ENCODE results near the gene ESR1.
"Not testable (repeated sequence)": the region's sequence is repeated elsewhere in the genome, so short reads cannot be mapped to it uniquely, and the experiment has no call there.

Gene ESR1

DNA sequence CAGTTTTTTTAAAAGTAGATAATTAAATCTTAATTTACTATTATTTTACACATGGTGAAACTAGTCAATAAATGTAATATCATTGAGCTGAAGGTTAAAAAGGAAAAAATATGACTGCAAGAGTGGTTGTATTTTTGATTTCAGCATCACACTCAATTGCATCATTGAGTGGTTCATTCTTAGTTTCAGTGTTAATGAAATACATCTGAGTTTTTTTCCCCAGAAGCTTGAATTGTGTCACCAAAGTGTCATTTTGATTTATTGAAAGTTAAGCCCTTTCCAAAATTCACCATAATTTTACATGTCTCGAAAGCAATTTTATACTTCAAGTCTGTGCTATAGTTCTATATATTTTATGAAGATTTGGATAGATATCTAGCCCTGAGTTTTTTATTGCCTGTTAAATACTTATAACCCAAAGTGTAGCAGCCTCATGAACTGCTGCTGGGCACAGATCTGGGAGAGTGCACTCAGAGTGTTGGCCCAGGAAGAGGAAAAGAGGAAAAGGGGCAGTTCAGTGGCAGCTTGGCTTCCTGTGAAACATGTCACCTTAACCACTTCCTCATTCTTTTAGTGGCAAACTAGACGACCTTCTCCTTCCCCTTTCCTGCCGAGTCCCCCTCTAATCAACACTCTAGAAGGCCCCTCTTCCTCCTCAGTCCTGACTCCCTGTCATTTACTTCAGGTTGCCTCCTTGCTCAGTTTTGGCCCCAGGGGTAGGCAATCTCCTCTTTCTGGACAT is 140.7 kb downstream of the ESR1 start:
- in situ Hi-C loops (cut with HindIII; ENCODE audit: low pct_ligation_motif_present, low pct_unique_long_range_greater_than_20kb, low sequenced_read_pairs) = no loop called here
- DNase-seq = no peak

DNA sequence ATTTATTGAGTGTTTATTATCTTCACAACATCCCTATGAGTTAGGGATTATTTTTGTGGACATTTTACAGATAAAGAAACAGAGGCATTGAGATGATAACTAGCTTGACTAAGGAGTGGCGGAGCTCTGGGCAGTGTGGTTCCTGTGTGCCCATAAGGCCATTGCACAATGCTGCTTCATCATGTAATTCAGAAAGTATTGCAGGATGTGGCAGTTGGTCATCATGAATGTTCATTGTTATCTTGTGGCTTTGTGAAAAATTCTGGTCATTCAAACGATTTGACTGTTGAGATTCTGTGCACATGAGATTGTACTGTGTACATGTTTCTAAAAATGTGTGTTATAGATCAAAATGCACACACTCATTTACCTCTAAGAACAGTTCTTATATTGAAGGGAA is 150.8 kb downstream of the ESR1 start:
- in situ Hi-C loops (cut with HindIII; ENCODE audit: low pct_ligation_motif_present, low pct_unique_long_range_greater_than_20kb, low sequenced_read_pairs) = no loop called here
- DNase-seq = no peak

DNA sequence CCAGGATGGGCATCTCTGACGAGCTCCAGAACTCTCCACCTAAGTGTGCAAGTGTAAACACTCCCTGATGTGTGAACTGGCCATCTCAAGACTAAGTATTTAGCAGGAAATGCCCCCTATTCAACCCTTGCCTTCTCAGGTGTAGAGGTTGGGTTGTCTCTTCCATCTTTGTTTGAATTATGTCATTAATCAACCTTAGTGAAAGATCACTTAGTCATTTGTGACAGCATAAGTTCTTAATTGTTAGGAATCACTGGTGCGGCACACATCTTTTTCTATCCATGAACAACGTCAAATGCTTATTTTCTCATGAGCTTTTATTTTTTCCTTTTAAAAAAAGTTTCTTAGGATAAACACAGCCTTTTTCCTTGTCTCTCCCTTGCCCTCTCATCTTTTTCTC is 151.6 kb downstream of the ESR1 start:
- in situ Hi-C loops (cut with HindIII; ENCODE audit: low pct_ligation_motif_present, low pct_unique_long_range_greater_than_20kb, low sequenced_read_pairs) = no loop called here
- no peak for DNase-seq

DNA sequence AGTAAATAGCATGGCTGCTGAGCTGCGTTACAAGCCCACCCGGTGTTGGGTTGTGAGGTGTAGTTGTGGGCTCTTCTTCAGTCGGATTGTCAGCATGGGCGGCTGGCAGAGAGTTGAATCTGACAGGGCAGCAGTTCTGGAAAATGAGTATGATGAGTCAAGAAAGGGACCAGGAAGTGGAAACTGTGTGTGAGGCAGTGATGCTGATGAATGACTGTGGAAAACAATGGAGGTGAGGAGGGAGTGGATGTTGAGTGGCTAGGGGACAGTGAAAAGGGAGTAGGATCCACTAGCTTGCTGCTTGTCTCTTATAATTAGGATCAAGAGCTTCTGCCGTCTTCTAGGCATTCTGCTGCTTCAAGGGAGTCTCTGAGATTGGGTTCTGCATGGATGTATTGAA is 154.3 kb downstream of the ESR1 start:
- in situ Hi-C loops (cut with HindIII; ENCODE audit: low pct_ligation_motif_present, low pct_unique_long_range_greater_than_20kb, low sequenced_read_pairs) = no loop called here

DNA sequence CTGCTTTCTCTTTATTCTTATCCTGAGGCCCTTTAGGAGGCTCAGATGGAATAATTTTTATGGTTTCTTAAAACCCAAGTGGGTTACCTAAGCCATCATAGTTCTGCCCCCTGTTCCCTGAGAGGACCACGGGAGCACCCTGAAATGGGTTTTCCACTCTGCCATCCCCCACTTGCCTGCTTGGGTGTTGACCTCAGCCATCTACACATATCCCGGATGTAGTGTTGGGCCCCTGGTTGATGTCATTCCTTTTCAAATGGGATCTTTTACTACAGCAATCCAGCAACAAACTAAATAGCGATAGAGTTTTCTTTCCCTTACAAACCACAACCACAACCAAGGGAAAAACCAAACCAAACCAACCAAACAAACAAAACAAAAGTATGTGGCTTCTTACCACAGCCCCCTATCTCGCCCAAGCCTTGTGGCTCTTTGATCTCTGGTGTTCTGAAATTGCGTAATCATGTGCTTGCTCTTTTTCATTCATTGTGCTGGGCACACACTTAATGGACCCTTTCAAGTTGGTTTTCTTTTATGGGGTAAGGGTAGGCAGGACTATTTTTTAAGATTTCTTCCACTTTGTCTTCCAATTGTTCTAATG is 154.9 kb downstream of the ESR1 start:
- in situ Hi-C loops (cut with HindIII; ENCODE audit: low pct_ligation_motif_present, low pct_unique_long_range_greater_than_20kb, low sequenced_read_pairs) = no loop called here
- no peak for DNase-seq

More for the DNA sequence above, 154.3 kb downstream of the ESR1 start:
- DNase-seq = no peak

DNA sequence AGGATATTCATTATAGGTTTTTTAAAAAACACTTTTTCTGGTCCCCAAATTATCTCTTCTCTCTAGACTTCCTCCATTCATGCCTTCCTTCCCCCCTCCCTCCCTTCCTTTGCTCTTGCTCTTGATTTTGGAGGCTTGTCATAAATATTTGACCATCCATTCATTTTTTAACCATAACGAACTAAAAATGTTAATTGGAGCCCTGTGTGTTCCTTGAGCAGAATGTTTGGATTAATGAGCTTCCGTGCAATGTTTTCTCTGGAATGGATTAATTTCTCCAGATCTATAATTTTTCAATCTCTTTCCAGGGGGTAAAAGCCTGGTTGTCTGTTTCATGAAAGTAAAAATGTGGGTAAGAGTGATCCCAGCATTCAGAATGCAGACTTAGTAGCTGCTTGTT is 155.5 kb downstream of the ESR1 start:
- in situ Hi-C loops (cut with HindIII; ENCODE audit: low pct_ligation_motif_present, low pct_unique_long_range_greater_than_20kb, low sequenced_read_pairs) = no loop called here
- no peak for DNase-seq

DNA sequence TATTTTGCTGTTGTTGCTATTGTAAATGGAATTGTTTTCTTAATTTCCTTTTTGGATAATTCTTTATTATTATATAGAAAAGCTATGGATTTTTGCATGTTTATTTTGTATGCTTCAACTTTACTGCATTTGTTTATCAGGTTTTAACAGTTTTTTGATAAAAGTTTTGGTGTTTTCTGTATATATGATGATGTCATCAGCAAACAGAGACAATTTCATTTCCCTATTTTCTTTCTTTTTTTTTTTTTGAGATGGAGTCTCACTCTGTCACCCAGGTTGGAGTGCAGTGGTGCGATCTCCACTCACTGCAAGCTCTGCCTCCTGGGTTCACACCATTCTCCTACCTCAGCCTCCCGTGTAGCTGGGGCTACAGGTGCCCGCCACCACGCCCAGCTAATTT is 156.9 kb downstream of the ESR1 start:
- DNase-seq; in situ Hi-C loops (cut with HindIII; ENCODE audit: low pct_ligation_motif_present, low pct_unique_long_range_greater_than_20kb, low sequenced_read_pairs): not testable (repeated sequence)

DNA sequence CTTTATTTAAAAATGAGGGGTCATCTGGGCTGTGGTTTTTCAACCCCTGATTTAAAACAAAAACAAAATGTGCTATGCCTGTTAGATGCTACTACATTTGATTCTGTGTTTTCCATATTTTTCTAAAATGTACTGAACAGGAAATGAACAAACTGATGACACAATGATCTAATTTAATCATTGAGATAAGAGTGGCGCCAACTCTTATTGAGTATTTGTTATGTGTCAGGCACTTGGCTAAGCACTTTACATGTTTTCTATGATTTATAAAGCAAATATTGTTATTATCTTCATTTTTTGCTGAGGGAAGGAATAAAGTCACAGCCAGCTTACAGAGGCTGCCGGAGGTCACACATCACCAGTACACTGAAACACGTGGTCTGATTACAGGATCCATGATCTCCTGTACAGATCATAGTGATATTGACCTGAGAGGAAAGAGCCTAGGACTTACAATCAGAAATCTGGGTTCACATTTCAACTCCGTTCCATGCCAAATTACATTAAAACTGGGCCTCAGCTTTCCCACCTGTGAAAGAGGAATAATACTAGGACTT is 166.7 kb downstream of the ESR1 start:
- in situ Hi-C loops (cut with HindIII; ENCODE audit: low pct_ligation_motif_present, low pct_unique_long_range_greater_than_20kb, low sequenced_read_pairs) = no loop called here
- DNase-seq = no peak

DNA sequence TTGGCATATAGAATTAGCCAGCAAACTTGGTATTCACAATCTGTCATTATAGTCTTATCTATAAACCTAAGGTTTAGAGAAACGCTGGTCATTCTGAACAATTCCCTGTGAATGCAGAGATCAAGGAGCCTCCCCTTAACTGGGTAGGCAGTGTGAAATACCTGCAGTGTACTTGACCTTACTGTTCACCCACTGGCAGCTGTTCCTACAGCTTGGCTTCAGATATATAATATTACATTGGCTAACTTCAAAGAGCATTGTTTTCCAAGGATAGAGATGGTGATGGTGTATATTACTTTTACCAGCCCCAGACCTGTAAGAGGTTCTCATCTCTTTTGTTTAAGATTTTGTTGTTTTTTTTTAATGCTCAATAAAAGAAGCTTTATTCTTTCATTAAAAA is 168.3 kb downstream of the ESR1 start:
- DNase-seq = no peak
- in situ Hi-C loops (cut with HindIII; ENCODE audit: low pct_ligation_motif_present, low pct_unique_long_range_greater_than_20kb, low sequenced_read_pairs) = no loop called here

DNA sequence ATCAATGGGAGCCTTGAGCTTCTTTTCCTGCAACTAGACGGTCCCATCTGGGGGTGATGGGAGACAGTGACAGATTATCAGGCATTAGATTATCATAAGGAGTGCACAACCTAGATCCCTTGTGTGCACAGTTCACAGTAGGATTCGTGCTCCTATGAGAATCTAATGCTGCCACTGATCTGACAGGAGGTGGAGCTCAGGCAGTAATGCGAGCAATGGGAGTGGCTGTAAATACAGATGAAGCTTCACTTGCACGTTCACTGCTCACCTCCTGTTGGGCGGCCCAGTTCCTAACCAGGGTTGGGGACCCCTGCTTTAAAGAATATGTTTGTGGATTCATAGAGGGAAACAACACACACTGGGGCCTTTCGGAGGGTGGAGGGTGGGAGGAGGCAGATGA is 180.7 kb downstream of the ESR1 start:
- in situ Hi-C loops (cut with HindIII; ENCODE audit: low pct_ligation_motif_present, low pct_unique_long_range_greater_than_20kb, low sequenced_read_pairs); DNase-seq: not testable (repeated sequence)

DNA sequence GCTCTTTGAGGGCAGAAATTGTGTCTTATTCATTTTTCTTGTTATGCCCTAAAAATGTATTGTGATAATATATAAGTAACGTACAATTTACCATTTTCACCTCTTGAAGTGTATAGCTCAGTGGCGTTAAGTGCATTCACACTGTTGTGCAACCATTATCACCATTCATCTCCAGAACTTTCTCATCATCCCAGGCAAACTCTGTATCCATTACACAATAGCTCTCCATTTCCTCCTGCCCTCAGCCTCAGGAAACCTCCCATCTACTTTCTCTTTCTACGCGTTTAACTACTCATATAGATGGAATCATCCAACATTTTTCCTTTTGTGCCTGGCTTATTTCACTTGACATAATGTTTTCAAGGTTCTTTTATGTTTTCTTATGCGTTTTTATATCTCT is 184.6 kb downstream of the ESR1 start:
- in situ Hi-C loops (cut with HindIII; ENCODE audit: low pct_ligation_motif_present, low pct_unique_long_range_greater_than_20kb, low sequenced_read_pairs) = no loop called here
- DNase-seq = no peak

DNA sequence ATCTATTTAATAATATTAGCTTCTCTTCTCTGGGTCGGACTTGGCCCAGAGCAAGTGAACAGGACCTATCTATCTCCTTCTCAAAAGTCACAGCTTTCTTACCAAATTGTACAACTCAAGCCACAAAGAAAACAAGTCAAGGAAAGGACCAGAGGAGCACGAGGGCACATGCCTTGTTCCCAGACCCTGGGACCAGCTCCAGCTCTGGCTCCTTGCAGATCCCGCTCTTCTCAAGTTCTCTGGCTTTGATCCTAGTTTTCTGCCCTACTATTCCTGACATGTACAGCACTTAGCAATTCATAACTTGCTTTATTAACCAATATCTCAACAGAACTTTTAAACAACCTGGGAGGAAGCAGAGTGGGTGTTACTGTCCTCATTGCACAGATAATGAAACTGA is 185.9 kb downstream of the ESR1 start:
- DNase-seq = no peak
- in situ Hi-C loops (cut with HindIII; ENCODE audit: low pct_ligation_motif_present, low pct_unique_long_range_greater_than_20kb, low sequenced_read_pairs) = no loop called here

DNA sequence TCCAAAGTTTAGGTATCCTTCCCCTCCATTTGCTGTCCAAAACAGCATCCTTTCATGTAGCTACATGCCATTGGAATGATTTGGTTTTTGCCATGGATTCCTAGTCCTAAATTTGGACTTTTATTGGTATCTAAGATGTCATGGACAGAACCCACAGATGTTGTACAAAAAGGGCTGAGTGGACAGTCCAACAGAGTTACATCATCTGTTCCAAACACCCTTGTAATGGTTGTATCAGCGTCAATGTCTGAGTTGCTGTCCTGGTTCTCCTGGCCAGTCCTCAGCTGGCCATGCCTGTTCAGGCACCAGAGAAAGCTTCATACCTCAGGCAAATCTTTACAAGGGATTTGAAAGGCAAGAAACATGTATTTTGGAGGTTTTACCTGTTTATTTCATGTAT is 191.3 kb downstream of the ESR1 start:
- in situ Hi-C loops (cut with HindIII; ENCODE audit: low pct_ligation_motif_present, low pct_unique_long_range_greater_than_20kb, low sequenced_read_pairs) = no loop called here
- DNase-seq = no peak

DNA sequence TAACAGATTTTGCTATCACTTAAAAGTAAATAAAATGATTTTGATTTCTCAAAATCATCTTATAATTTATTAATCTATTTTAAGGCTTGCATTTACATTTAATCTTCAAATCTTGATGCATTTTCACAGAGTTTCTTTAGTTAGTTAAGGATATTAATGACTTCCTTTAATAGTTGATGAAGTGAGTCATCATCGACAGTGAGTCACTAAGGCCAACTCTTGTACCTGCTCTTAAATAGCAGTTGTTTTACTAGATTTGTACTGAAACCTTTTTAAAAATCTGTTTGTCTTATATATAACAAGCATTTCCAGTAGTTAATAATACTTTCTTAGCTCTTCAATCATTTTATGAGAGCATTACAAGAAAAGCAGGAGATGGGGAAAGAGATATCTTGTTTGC is 191.7 kb downstream of the ESR1 start:
- in situ Hi-C loops (cut with HindIII; ENCODE audit: low pct_ligation_motif_present, low pct_unique_long_range_greater_than_20kb, low sequenced_read_pairs) = no loop called here
- peak; percentile 1 for DNase-seq

DNA sequence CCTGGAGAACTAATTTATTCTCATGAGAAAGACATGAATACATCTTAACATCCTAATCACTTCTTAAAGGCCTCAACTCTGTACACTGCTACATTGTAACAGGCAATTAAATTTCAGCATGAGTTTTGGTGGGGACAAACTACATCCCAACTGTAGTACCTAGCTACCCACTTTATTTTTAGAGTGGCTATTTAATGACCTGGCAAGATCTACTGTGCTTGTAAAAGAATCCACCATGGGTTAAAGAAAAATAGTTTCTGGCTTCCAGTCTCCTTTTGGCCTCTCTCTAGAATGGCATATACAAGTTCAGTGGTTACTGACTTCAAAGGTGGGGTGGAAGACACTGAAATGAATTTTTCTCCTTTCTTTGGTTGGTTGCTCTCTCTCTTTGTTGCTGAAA is 193.9 kb downstream of the ESR1 start:
- no peak for DNase-seq
- in situ Hi-C loops (cut with HindIII; ENCODE audit: low pct_ligation_motif_present, low pct_unique_long_range_greater_than_20kb, low sequenced_read_pairs) = no loop called here

DNA sequence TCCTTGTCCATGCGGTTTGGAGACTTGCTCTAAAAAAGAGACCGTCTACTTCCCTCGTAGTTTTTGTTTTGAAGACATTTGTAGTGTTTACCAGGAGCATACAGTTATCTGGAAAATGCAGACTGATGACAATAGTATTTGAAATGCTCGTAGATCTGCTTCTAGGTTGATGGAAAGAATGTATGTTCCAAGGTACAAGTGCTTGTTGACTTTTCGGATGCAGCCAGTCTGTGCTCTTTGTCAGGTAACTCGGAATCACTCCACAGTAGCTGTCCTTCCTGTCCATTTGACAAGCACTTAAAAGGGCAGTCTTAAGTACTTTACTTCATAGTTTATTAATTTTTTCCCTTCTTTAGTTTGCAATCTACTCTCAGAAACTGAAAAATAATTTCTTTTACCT is 194.8 kb downstream of the ESR1 start:
- in situ Hi-C loops (cut with HindIII; ENCODE audit: low pct_ligation_motif_present, low pct_unique_long_range_greater_than_20kb, low sequenced_read_pairs) = no loop called here

DNA sequence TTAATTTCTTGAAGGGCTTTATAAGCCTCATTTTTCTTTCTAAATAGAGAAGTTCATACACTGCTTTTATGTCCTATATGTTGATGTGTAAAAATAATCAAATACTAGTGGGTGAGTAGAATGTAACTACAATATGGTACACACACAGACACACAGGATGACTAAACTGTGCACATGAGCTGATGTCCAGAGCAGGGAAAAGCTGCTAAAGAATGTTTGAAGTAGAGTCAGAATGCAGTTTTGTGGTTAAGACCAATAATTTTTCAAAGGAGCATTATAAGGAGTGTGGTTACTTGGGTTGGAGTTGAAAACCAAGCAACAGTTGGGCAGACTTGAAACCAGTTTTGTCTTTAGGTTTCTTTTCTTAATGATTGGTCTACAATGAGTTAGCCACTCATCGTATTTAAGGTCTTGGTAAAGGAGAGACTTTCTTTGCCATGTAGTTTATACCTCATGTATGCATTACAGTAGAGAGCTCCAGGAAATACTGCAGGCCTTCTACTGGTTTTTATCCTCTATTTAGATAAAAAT is 196.6 kb downstream of the ESR1 start:
- no peak for DNase-seq
- in situ Hi-C loops (cut with HindIII; ENCODE audit: low pct_ligation_motif_present, low pct_unique_long_range_greater_than_20kb, low sequenced_read_pairs) = no loop called here

More for the DNA sequence above, 194.8 kb downstream of the ESR1 start:
- DNase-seq = no peak

DNA sequence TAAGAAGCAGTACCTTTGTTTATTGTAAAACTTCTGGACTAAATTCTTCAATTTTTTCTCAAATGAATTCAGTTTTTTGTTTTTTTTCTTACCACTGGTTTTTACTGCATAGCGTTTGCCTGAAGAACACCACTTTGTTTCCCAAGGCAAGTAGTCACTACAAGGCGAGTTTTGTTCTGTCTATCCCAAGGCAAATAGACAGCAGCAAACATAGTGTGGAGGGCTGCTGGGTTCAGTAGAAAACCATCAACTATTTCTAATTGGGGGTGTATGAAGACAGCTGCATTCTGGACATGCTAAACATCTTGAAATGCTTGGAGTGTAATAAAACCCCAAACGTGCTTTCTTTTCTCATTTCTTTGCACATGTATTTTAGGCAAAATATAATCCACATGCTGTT is 197.4 kb downstream of the ESR1 start:
- no peak for DNase-seq
- in situ Hi-C loops (cut with HindIII; ENCODE audit: low pct_ligation_motif_present, low pct_unique_long_range_greater_than_20kb, low sequenced_read_pairs) = no loop called here

DNA sequence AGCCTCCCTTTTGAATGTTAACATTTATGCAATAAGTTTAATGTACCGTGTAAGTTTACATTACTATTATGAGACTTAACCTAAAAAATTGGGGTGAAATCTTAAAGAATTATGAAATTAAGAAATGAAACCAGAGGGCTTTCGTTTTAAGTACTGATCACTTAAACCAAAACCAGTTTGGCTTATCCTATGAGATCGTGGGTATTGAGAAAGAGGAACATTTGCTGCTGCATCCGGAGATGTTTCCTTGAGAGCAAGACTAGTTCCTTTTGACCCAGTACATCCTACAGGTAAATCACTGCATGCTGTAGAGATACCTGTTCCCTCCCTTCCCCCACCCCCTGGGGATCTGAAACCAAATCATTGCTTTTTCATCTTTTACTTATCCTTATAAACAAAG is 201.3 kb downstream of the ESR1 start:
- in situ Hi-C loops (cut with HindIII; ENCODE audit: low pct_ligation_motif_present, low pct_unique_long_range_greater_than_20kb, low sequenced_read_pairs) = no loop called here
- no peak for DNase-seq

DNA sequence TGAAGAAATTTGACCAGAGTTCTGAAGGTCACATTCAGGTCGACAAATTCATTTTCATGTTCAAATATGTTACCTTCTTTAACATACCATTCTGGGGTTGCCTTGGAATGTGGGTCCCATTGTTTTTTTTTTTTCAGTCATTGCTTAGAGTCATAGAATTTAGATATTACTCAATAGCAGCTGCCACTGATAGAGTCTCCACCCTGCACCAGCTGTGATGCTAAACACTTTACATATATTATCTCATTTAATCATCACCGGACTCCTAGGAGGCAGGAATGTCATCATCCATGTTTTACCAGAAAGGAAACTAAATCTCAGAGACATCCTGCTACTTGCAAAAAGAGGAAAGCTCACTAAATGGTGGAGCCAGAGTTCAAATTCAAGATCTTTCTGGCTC is 204.7 kb downstream of the ESR1 start:
- no peak for DNase-seq
- in situ Hi-C loops (cut with HindIII; ENCODE audit: low pct_ligation_motif_present, low pct_unique_long_range_greater_than_20kb, low sequenced_read_pairs) = no loop called here
